ENCODE results near the gene PCGF5. TPM values are rescaled to one million over a fixed set of nuclear protein-coding genes. Genes with fewer than 3 reads are reported as not detected.

PCGF5 gene
- total and polyA plus RNA-seq, 9 of the 15 experiments (the other 6 are each of a cell fraction or from before 2014, with no cell fraction given) = 10.9 to 40.0 (median 20.3) TPM

- WGBS (ENCODE audit: insufficient coverage, low coverage, missing lambda C conversion rate) = 61% methylated on average over 6 of the region's 6 CpGs
- intact Hi-C loops (cut with micrococcal nuclease) = no loop called here
- no peak for DNase-seq (ENCODE audit: extremely low read depth in 1 of 4, low spot score in 3 of 4)
Measured at GRCh38 chr10:91284486-91285090, 64.1 kb downstream of the PCGF5 start.

More at GRCh38 chr10:91284486-91285090, 64.1 kb downstream of the PCGF5 start:
- Histone ChIP-seq H3K36me3 (ENCODE audit: control insufficient read depth, insufficient read depth, low read length) (no peaks in the 10 kb centered on the region), H3K27me3 (ENCODE audit: control insufficient read depth in 2 of 2, insufficient read depth in 2 of 2, low read length in 2 of 2) (no peaks in the 10 kb centered on the region; a peak in 1 of 5 replicates), H3K27ac (ENCODE audit: extremely low read depth, low read depth, low read length) (no peak overlapping the region), H3K4me3 (no peak overlapping the region), H3K4me2 (ENCODE audit: insufficient read depth, low read length) (no peak overlapping the region), H3K9me1 (ENCODE audit: control insufficient read depth, insufficient read depth, low read length) (no peaks in the 10 kb centered on the region), H2AFZ (ENCODE audit: low read depth, low read length) (no peak overlapping the region), H3K9me3 (replicated peaks; ENCODE audit: control insufficient read depth, insufficient read depth, low read depth, low read length) (no peaks in the 10 kb centered on the region), H4K20me1 (replicated peaks; ENCODE audit: control insufficient read depth, insufficient read depth, low read length) (no peaks in the 10 kb centered on the region), H3K9ac (ENCODE audit: insufficient read depth in 1 of 2, low read depth in 2 of 2, low read length in 2 of 2) (no peak overlapping the region), H3K79me2 (ENCODE audit: control insufficient read depth, insufficient read depth, low read length) (no peaks in the 10 kb centered on the region), H3K4me1 (replicated peaks in 1 of 2; ENCODE audit: control insufficient read depth in 2 of 2, insufficient read depth in 2 of 2, low read length in 2 of 2) (no peaks in the 10 kb centered on the region)
- in situ Hi-C loops (cut with MboI) = loop anchor here (25.0 kb wide), 1 partner anchor 628 kb away; the partner anchor contains the start of genes BTAF1 and FGFBP3
- ChIA-PET CTCF (ENCODE audit: low intra/inter-chr PET ratio) (no interaction called here), POLR2A (interaction anchor here (0.6 kb wide), 1 partner anchor 16 kb away, joined by 3 read pairs; no protein-coding TSS in a partner anchor)
- no TSS peak for BruUV-seq (replicated peaks)
- TF ChIP-seq FOXM1 (IDR thresholded peaks at IDR 0.05; ENCODE audit: low read depth) (no peak), FOXM1 (CRISPR knock-in tag; IDR thresholded peaks at IDR 0.05; ENCODE audit: low read depth) (no peak), PCBP2 (IDR thresholded peaks at IDR 0.05; ENCODE audit: low read depth, low read length, poor library complexity, severe bottlenecking) (no peak), MLLT1 (IDR thresholded peaks at IDR 0.05) (no peak), POLR3A (IDR thresholded peaks at IDR 0.05; ENCODE audit: borderline replicate concordance, extremely low read depth, insufficient read depth, insufficient read length) (no peak), KAT2B (IDR thresholded peaks at IDR 0.05; ENCODE audit: low read depth, low read length) (no peak), ZNF143 (CRISPR knock-in tag; IDR thresholded peaks at IDR 0.05) (no peak), MTA1 (IDR thresholded peaks at IDR 0.05; ENCODE audit: borderline replicate concordance) (no peak), EHMT2 (IDR thresholded peaks at IDR 0.05) (no peak)
- no peak for ATAC-seq
- no peak for FAIRE-seq
